ENCODE measurements around the gene DBNDD2.

- no peak for TF ChIP-seq CTCF (IDR thresholded peaks at IDR 0.05)
- no peak for TF ChIP-seq POLR2A (IDR thresholded peaks at IDR 0.05)
- TF ChIP-seq POLR2AphosphoS5 (IDR thresholded peaks at IDR 0.05) = no peak
Observed at GRCh38 chr20:45433976-45434375, 25.9 kb downstream of the DBNDD2 start.
